ENCODE data around the gene PSMG1. TPM values are rescaled to one million over a fixed set of nuclear protein-coding genes. Genes with fewer than 3 reads are reported as not detected.

The PSMG1 gene
- total and polyA plus RNA-seq, 2 of the 8 experiments (the other 6 are each of a cell fraction or from before 2014, with no cell fraction given) = 50.7 to 93.7 TPM

GRCh38 chr21:39221282-39221996 is 38.2 kb upstream of the PSMG1 start:
- Histone ChIP-seq H3K27me3 (replicated peaks in 1 of 4; ENCODE audit: control insufficient read depth in 3 of 4, extremely low read depth in 1 of 4, insufficient read depth in 3 of 4, low read length in 3 of 4) (no peaks in the 10 kb centered on the region), H3K9ac (replicated peaks in 1 of 4; ENCODE audit: extremely low read depth in 1 of 4, low read depth in 3 of 4, low read length in 3 of 4) (no peak overlapping the region), H3K79me2 (ENCODE audit: control insufficient read depth in 1 of 2, insufficient read depth in 2 of 2, low read length in 2 of 2) (no peaks in the 10 kb centered on the region), H3K4me2 (ENCODE audit: insufficient read depth in 1 of 2, low read depth in 2 of 2, low read length in 2 of 2) (no peak overlapping the region), H3K4ac (replicated peaks; ENCODE audit: insufficient read length, low read depth, low read length) (no peak overlapping the region), H4K91ac (replicated peaks; ENCODE audit: insufficient read length, low read length) (no peak overlapping the region), H2BK12ac (ENCODE audit: low read depth, low read length) (no peak overlapping the region), H4K8ac (ENCODE audit: extremely low read depth, insufficient read depth, low read length) (no peak overlapping the region), H2BK20ac (ENCODE audit: low read length) (no peak overlapping the region), H4K5ac (ENCODE audit: insufficient read length, low read depth, low read length) (no peak overlapping the region), H2BK15ac (ENCODE audit: low read length) (no peak overlapping the region), H3K79me1 (ENCODE audit: low read depth, low read length) (no peaks in the 10 kb centered on the region), H3K9me3 (ENCODE audit: insufficient read depth in 2 of 2, low read depth in 1 of 2, low read length in 1 of 2) (no peaks in the 10 kb centered on the region), H3K23ac (ENCODE audit: insufficient read length) (no peak overlapping the region), H2BK120ac (replicated peaks; ENCODE audit: low read depth, low read length) (no peak overlapping the region), H3K4me3 (ENCODE audit: extremely low read depth in 1 of 4, insufficient read depth in 2 of 4, low read depth in 3 of 4, low read length in 4 of 4) (no peak overlapping the region), H3K23me2 (ENCODE audit: low read depth, low read length) (no peaks in the 10 kb centered on the region), H3K14ac (ENCODE audit: insufficient read length) (no peak overlapping the region), H2BK5ac (ENCODE audit: low read depth, low read length) (no peak overlapping the region), H2AK5ac (ENCODE audit: low read depth, low read length) (no peak overlapping the region), H3K18ac (ENCODE audit: extremely low read depth, low read length) (no peak overlapping the region), H3K4me1 (replicated peaks in 1 of 4; ENCODE audit: control insufficient read depth in 3 of 4, insufficient read depth in 4 of 4, low read length in 3 of 4) (no peaks in the 10 kb centered on the region), H2AFZ (ENCODE audit: low read length) (no peak overlapping the region), H3K27ac (ENCODE audit: low read depth, low read length) (no peak overlapping the region), H3K56ac (replicated peaks; ENCODE audit: insufficient read length, low read depth, low read length) (no peak overlapping the region), H4K20me1 (replicated peaks in 1 of 2; ENCODE audit: control insufficient read depth in 1 of 2, insufficient read depth in 2 of 2, low read length in 2 of 2) (no peaks in the 10 kb centered on the region), H3K36me3 (ENCODE audit: control insufficient read depth in 2 of 4, insufficient read depth in 4 of 4, low read length in 3 of 4) (peaks cover 0 to 61% (median 15%) of the 10 kb centered on the region in 4 experiments)
- TF ChIP-seq KDM5A (IDR thresholded peaks at IDR 0.05; ENCODE audit: low read length) (no peak), E2F6 (IDR thresholded peaks at IDR 0.05) (no peak), YY1 (IDR thresholded peaks at IDR 0.05; ENCODE audit: low read depth, low read length) (no peak), NANOG (IDR thresholded peaks at IDR 0.05; ENCODE audit: insufficient read depth, low read depth, low read length, poor library complexity, severe bottlenecking) (no peak), POLR2A (IDR thresholded peaks at IDR 0.05; ENCODE audit: control extremely low read depth in 1 of 2, low read depth in 2 of 2, low read length in 2 of 2) (no peak), HDAC6 (IDR thresholded peaks at IDR 0.05; ENCODE audit: low read depth, low read length) (no peak)
- CTCF ChIA-PET (ENCODE audit: partially characterized antibody) = interaction anchor here (0.7 kb wide), 1 partner anchor 41 kb away, joined by 3 read pairs; no protein-coding TSS in a partner anchor
- POLR2A ChIA-PET (ENCODE audit: partially characterized antibody) = interaction anchor here (0.8 kb wide), 1 partner anchor 15 kb away, joined by 3 read pairs; no protein-coding TSS in a partner anchor
- no peak for FAIRE-seq
- no peak for DNase-seq (ENCODE audit: low read depth in 1 of 2, low spot score in 2 of 2)
- WGBS, 2 experiments (ENCODE audit: extremely low coverage in 1 of 2, insufficient coverage in 1 of 2, insufficient read length in 1 of 2, insufficient replicate concordance in 2 of 2, low coverage in 1 of 2, low lambda C conversion rate in 2 of 2, missing lambda C conversion rate in 1 of 2) = 94% methylated on average over 7 of the region's 7 CpGs; no CpG with 5 or more reads in 1 of the 2 experiments

All from H1 (cell line).